ENCODE results near the gene TMEM41A.
"Not testable (repeated sequence)": the region's sequence is repeated elsewhere in the genome, so short reads cannot be mapped to it uniquely, and the experiment has no call there.

Gene TMEM41A

DNA sequence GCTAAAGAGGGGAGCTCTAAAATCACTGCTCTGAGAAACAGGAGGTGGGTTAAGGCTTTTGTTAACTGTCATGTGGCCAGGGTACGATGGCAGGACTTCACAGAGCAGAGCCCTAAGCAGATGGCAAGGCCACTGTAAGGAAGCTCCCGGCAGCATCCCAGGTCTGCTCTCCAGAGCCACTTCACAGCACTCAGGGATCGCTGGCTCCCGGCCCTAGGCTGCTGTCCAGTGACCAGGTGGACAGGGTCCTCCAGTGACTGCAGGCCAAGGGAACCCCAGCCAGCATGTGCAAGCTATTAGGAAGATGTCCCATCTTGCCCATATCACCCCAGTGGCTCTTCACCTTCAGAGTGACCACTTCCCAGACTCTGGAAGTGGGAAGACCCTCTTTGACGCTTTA is 10.4 kb downstream of the TMEM41A start:
- DNase-seq (ENCODE audit: low read depth, low spot score): no peak

DNA sequence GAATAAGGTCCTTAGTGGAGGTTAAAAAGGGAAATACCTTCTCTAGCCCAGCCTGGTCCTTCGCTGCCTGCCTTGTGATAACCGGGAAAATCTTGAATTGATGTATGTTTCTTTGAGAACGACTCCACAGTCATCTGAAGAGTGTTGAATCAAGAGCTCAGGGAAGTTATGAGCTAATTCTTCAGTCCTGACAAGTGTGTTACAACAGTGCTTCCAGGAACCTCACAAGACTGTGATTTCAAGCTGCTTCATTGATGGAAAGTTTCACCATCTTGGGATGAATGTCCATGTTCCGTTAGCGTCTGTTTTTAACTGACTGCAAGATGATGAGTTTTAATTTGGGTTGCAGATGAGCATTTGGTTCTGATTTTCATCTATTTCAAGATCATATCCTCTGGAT is 12.4 kb downstream of the TMEM41A start:
- DNase-seq (ENCODE audit: low read depth, low spot score): no peak

DNA sequence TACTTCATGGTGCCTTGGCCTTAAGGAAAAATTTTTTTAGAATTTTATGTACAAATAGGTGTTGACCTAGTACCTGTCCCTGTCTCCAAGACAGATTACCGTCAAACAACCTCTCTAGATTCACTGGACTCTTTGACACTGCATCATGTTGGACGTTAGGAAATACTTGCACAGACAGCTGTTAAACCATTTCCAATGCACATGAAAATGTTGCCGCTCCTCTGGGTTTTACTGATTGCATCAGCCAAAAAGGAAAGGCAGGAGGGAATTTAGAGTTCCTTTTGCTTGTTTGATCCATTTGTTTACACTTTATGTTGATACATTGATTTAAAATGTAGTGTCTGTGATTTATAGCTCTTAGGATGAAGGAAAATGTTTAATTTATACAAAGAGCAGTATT is 14.5 kb downstream of the TMEM41A start:
- no peak for DNase-seq (ENCODE audit: low read depth, low spot score)

DNA sequence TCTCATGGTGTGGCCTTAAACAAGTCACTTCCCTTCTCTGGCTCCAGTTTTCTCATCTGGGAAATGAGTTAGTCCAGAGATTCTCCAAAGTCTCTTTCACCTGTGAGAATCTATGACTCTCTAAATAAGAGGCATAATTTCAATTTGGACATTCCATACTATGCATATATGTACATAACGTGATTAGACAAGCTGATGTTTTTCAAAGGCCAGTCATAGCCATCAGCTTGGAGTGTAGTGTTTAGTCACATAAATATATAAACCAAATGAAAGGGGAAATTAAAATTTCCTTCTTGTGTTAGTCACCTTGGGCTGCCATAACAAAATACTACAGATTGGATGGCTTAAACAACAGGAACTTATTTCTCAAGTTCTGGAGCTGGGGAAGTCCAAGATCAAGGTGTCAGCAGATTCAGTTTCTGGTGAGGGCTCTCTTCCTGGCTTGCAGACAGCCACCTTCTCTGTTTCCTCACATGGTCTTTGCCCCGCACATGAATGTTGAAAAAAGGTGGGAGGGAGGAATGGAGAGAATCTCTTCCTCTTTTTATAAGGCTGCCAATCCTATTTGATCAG is 19.4 kb downstream of the TMEM41A start:
- DNase-seq (ENCODE audit: low read depth, low spot score): no peak

DNA sequence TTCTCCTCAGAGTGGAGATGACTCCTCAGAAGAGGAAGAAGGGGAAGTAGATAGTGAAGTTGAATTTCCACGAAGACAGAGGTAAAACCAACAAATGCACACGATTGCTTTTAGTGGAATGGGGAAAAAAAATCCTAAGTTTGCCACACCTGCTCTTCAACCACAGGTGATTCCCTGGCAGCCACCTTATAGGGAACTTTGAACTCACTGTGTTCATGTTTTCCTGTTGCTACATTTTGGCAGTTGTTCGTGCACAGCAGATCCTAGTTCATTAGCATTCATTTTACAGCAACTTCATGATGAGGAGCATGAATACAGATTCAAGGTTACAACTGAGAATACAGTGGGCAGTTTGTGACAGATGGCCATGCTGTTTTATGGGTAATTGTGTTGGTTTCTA is 21.5 kb downstream of the TMEM41A start:
- no peak for DNase-seq (ENCODE audit: low read depth, low spot score)

DNA sequence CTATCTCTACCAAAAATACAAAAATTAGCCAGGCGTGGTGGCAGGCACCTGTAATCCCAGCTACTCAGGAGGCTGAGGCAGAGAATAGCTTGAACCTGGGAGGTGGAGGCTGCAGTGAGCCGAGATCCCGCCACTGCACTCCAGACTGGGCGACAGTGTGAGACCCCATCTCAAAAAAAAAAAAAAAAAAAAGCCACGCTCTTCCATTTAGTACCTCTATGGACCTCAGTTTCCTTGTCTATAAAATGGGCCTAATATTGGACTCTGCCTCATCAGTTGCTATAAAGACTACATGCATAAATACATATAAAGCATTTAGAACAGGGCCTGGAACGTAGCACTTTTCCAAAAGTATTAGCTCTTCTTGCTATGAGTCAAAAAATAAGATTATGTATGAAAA is 23.9 kb downstream of the TMEM41A start:
- not testable (repeated sequence) for DNase-seq (ENCODE audit: low read depth, low spot score)

DNA sequence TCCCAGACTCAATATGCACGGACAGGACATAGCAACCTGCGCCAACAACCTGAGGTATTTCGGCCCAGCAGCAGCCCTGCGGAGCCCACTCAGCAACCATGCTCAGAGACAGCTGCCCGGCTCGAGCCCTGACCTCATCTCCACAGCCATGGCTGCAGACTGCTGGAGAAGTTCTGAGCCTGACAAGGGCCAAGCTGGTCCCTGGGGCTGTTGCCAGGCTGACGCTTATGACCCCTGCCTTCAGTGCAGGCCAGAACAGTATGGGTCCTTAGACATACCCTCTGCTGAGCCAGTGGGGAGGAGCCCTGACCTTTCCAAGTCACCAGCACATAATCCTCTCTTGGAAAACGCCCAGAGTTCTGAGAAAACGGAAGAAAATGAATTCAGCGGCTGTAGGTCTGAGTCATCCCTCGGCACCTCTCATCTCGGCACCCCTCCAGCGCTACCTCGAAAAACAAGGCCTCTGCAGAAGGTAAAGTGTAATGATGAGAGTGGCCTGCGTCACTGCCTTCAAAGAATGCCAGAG is 25.5 kb downstream of the TMEM41A start:
- DNase-seq (ENCODE audit: low read depth, low spot score): no peak

DNA sequence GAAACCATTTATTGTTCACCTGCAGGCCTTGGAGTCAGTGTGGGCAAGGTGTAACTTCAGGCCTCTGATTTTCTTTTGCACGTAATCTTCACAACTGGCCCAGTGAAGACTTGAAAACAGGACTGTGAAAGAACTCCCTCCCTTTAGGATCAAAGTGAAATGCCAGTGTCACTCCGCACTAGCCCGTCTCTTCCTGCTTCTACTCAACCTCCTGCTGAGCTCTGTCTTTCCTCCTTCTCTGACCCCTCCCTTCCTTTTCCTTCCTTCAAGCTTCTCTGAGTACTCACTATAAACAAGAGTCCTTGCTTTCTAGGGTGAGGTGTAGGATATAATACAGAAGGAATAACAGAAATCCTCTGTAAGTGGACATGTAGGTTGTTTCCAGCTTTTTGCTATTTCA is 28.5 kb downstream of the TMEM41A start:
- no peak for DNase-seq (ENCODE audit: low read depth, low spot score)

DNA sequence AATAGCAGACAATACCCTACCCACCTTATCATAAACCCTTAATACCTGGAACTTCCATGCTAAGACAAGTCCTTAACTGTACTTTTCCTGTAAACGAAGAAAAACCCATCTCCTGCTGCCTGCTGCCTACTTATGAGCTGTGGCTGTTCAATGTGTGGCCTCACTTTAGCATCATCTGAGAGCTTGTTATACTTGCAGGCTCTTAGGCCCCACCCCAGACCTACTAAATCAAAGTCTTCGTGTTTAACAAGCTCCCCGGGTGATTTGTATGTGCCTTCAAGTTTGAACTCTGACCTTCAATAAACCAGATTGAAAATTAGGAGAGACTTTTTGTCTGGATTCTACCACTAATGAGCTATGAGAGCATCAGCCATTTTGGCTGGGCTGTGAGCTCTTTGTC is 29.3 kb downstream of the TMEM41A start:
- DNase-seq (ENCODE audit: low read depth, low spot score): no peak

DNA sequence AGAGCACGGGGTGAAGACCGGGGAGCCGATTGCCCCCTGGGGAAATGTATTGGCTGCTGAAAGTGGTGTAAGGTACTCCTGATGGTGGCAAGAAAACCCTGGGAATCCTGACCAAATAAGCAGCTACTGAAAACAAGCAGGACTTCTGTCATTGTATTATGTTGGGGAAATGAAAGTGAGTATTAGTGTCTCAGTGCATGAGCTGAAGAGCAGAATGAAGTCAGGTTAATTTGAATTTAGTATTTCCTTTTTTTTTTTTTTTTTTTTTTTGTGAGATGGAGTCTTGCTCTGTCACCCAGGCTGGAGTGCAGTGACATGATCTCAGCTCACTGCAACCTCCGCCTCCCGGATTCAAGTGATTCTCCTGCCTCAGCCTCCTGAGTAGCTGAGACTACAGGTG is 32.7 kb downstream of the TMEM41A start:
- DNase-seq (ENCODE audit: low read depth, low spot score): not testable (repeated sequence)

DNA sequence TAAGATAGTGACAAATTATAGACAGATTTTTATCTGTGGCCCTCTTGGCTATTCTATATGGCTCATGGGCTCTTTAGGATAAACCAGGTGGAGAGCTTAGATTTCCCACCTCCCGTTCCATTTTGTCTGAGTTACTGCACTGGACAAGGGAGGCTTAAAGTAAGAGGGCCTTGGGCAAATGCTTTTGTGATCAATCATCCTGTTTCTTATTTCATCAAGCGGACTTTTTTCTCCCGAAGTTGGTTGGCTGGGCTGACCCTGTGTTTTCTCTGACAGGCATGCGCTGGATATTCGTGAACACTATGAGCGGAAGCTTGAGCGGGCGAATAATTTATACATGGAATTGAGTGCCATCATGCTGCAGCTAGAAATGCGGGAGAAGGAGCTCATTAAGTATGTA is 33.4 kb downstream of the TMEM41A start:
- DNase-seq (ENCODE audit: low read depth, low spot score): no peak

DNA sequence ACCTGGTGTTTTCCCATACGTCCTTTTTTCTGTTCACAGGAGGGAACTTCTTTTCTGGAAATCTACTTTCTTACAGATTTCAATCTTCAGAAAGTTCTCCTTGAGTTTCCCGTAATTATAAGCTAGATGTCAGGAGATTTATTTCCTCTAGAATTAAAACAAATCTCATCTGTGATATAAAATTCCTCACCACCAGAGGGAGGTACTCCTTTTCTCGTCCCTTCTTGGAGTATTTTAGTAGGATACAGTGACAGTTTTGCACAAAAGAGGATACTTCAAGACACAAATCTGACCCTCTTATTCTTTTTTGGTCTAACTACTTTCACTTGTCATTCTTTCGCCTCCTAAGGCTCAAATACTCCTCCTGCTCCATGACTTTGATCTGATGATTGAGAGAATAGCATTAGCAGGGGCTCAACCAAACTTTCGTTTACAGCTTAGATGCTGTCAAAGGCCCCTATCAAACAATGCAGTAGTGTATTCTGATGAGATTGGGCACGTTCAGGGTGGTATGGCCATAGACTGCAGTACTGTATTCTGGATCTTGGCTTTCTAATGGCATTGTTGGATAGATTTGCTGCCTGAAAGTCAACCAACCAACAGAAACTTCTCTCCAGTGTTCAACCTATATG is 38.0 kb downstream of the TMEM41A start:
- no peak for DNase-seq (ENCODE audit: low read depth, low spot score)

DNA sequence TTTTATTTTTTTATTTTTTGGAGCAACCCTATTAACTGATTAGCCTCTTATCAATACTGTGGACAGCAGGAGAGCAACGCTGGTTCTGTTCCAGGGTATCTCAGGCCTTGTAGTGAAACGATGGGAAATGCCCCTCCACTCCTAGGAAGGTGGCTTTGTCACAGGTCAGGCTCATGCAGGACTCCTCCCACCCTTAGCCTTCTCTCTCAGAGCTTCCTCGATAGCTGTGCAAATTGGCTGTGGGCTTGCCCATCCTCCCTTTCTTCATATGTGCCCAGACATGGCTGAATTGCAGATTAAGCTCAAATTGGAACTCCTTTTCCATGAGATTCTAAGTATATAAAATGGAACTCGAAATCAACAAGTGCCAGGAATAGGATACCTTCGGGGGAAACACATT is 38.5 kb downstream of the TMEM41A start:
- no peak for DNase-seq (ENCODE audit: low read depth, low spot score)

DNA sequence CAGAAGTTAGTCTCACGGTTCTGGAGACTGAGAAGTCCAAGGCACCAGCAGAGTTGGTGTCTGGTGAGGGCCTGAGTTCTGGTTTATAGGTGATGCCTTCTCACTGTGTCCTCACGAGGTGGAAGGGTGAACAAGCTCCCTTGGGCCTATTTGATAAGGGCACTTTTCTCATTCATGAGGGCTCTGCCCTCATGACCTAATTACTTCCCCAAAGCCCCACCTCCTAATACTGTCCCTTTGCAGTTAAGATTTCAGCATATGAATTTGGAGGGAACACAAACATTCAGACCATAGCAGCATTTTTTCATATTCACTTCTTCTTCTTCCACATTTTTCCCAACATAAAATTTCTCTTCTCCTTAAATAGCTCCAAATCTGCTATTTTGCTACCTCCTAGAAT is 41.5 kb downstream of the TMEM41A start:
- DNase-seq (ENCODE audit: low read depth, low spot score): no peak

DNA sequence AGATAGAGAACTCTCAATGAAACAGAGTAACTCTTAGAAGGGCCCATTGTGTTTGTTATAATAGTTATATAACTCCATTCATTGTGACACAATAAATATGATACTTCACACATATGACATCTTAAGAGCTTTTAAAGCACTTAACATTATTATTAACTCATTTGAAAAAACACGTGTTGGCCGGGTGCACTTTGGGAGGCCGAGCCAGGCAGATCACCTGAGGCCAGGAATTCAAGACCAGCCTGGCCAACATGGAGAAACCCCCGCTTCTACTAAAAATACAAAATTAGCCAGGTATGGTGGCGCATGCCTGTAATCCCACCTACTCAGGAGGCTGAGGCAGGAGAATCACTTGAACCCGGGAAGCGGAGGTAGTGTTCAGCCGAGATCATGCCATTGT is 47.4 kb downstream of the TMEM41A start:
- not testable (repeated sequence) for DNase-seq (ENCODE audit: low read depth, low spot score)

DNA sequence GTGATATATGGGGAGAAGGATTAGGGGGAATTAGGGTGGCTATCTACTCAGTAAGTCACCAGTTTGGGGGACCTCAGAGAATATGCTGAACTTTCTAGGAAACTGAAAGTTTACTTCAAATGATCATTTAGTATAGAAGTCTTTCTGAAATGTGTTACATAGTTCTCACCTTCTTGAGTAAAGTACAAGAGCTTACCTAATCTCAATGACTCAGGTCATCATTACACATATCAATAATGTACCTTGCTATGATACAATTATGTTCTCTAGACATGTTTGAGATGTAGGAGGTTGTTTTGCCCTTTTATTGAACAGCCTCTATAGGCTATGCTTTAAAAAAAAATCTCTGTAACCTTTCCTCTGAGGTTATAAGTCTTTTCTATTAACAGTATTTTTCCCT is 50.7 kb downstream of the TMEM41A start:
- no peak for DNase-seq (ENCODE audit: low read depth, low spot score)

DNA sequence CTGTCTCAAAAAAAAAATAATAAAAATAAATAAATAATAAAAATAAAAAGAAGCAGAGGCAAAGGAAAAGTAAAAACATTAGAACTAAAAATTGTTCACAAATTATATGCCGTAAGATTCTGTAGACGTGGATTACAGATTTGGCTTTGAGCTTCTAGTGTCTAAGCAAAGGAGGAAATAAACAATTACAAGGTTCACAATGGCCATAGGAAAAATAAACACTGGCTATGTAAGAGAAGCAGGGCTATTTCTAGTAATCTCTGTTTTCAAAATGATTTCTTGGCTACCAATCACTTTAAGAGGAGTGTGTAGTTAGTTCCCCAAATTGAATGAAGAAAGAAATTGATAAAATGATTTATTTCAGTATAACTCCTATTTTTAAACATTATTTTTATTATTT is 54.5 kb downstream of the TMEM41A start:
- DNase-seq (ENCODE audit: low read depth, low spot score): no peak

DNA sequence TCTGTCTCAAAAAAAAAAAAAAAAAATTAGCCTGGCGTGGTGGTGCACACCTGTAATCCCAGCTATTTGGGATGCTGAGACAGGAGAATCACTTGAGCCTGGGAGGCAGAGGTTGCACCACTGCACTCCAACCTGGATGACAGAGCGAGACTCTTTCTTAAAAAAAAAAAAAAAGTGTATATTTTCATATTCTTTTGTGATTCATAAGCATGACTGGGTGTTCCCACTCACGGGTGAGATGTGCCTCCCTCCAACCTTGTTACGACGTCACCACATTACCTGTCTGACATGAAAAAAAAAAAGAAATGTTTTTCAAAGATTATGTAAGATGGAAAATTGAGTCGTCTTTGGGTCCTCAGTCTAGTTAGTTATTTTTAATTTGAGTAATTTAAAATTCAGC is 56.8 kb downstream of the TMEM41A start:
- no peak for DNase-seq (ENCODE audit: low read depth, low spot score)

DNA sequence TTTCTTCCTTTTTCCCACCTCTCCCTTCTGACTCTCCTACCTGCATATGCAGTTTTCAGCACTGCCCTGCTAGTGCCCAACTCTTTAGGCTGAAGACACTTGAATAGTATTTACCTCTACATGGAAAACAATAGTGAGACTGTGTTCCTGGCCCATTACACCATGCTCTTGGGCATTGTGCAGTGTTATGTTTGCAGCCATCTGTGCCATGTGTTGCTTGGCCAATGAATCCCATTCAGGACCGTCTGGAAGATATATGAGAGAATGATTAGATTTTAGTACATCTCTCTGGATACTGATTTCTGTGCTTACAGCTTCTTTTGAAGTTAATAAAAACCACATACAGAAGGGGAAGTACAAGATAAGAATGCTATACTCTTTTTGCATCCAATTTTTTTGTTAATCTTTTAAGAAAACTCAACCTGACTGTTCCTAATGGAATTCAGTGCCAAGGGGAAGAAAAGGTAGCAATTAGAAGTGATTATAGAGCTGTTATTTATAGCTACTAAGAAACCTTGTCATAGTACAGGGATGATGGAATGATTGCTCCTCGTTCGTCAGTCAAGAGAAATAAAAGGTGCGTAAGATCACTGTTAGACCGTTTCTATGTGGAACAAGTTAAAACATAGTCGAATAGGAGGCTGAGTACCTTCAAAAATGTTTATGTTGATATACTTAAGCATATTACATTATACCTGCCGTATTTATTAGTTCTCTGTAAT is 58.9 kb downstream of the TMEM41A start:
- DNase-seq (ENCODE audit: low read depth, low spot score): no peak

Measured in activated naive CD8-positive, alpha-beta T cell treated with anti-CD3 and anti-CD28 coated beads, Interleukin-2, amount 50 U/mL, for 16 hours (primary cell).